Effector memory CD4-positive, alpha-beta T cell (primary cell): ENCODE results near the gene GGNBP2.

Source experiments
- DNase-seq, 3 donors: peaks; one replicate each; pipeline ENCODE4 v3.0.0-alpha.2; 2020
- H3K27ac ChIP-seq: 2 replicates; pipeline ENCODE4 v1.7.0; 2013; ENCODE audit warnings: mild to moderate bottlenecking, low read length, moderate library complexity; ENCODE audit not compliant: insufficient read depth, poor library complexity, severe bottlenecking
- H3K27me3 ChIP-seq: replicated peaks from 2 replicates; pipeline ENCODE4 v1.7.0; 2013; ENCODE audit warnings: mild to moderate bottlenecking, low read length; ENCODE audit not compliant: insufficient read depth, control insufficient read depth, poor library complexity, severe bottlenecking
- H3K36me3 ChIP-seq: 2 replicates; pipeline ENCODE4 v1.7.0; 2013; ENCODE audit warnings: mild to moderate bottlenecking, low read length, moderate library complexity; ENCODE audit not compliant: control insufficient read depth, insufficient read depth
- H3K4me1 ChIP-seq: 2 replicates; pipeline ENCODE4 v1.7.0; 2013; ENCODE audit warnings: low read length, mild to moderate bottlenecking; ENCODE audit not compliant: control insufficient read depth, insufficient read depth, poor library complexity, severe bottlenecking
- H3K4me3 ChIP-seq: 2 replicates; pipeline ENCODE4 v1.7.0; 2013; ENCODE audit warnings: low read length, low read depth, mild to moderate bottlenecking; ENCODE audit not compliant: insufficient read depth, poor library complexity, severe bottlenecking
- H3K9me3 ChIP-seq: 2 replicates; pipeline ENCODE4 v1.7.0; 2013; ENCODE audit warnings: mild to moderate bottlenecking, low read length, moderate library complexity; ENCODE audit not compliant: control insufficient read depth
- total RNA-seq, 3 donors: gene quantifications; one replicate each; lab custom pipeline; 2026; lab: John Stamatoyannopoulos, UW

GGNBP2 gene, protein sequence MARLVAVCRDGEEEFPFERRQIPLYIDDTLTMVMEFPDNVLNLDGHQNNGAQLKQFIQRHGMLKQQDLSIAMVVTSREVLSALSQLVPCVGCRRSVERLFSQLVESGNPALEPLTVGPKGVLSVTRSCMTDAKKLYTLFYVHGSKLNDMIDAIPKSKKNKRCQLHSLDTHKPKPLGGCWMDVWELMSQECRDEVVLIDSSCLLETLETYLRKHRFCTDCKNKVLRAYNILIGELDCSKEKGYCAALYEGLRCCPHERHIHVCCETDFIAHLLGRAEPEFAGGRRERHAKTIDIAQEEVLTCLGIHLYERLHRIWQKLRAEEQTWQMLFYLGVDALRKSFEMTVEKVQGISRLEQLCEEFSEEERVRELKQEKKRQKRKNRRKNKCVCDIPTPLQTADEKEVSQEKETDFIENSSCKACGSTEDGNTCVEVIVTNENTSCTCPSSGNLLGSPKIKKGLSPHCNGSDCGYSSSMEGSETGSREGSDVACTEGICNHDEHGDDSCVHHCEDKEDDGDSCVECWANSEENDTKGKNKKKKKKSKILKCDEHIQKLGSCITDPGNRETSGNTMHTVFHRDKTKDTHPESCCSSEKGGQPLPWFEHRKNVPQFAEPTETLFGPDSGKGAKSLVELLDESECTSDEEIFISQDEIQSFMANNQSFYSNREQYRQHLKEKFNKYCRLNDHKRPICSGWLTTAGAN
- total RNA-seq = 147 to 164 (median 154) reads per million in 3 donors

DNA sequence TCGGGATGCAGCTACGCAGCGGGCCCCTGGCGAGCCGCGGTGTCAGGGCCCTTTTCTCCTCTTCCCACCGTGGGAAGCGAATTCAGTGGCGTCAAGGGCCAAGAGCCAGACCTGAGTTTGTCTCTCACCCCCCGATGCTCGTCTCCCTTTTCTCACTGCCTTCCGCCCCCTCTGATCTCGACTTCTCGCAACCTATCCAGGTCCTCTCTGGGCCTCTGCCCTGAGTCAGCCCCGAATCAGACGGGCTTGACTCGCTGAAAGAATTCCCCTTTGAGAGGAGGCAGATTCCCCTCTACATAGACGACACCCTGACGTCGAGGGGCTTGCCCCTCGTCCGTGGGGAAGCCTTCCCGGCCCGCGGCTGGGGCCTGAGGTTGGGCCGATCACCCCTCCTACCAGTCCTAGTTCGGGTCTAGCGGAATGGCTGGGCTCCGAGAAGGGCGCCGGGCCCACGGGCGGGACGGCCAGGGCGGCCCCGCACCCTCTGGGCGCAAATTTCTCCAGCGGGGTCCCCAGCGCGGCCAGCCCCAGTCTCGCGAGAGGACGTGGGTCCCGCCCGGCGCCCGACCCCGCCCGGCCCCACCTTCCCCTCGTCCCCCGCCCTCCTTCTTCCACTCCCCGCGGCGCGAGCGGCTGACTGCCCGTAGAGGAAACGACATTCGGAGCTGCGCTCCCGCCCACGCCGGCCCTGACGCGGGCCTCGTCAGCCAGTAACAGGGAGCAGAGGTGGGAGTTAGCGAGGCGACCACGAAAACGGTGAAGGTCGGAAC lies at the start of gene GGNBP2:
GGNBP2 (plus strand) TSS at position 613 of the 770 bp plus-strand sequence. CDS start 806 bp downstream, outside the sequence.
- peaks cover 22% of the 10 kb centered on the region for H3K4me1 ChIP-seq
- DNase-seq = peak; percentile 77 to 91 (median 88)
- H3K27me3 ChIP-seq = no peaks in the 10 kb centered on the region
- H3K36me3 ChIP-seq = no peaks in the 10 kb centered on the region
- peak within 1 kb of the TSS; percentile 98 for H3K27ac ChIP-seq
- no peaks in the 10 kb centered on the region for H3K9me3 ChIP-seq
- H3K4me3 ChIP-seq = peak within 1 kb of the TSS; percentile 91

DNA sequence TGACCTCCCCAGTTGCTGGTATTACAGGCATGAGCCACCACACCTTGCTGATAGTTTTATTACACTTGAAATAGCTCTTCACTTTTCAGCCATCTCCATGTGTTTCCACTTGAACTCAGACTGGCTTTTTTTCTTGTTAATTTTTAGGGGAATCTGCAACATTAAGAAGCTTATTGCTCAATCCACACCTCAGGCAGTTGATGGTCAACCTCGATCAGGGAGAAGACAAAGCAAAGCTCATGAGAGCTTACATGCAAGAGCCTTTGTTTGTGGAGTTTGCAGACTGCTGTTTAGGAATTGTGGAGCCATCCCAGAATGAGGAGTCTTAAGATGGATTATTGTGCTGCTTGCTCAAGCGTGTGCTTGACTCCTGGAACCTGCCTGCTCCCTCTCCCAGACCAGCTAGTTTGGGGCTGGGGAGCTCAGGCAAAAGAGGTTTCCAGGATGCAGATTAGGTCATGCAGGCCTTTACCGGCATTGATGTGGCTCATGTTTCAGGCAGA lies 49.6 kb upstream of the GGNBP2 start:
- H3K36me3 ChIP-seq = peaks cover 65% of the 10 kb centered on the region
- H3K27ac ChIP-seq = no peak overlapping the region
- H3K4me3 ChIP-seq = no peak overlapping the region
- no peak for DNase-seq
- H3K4me1 ChIP-seq = no peaks in the 10 kb centered on the region
- no peaks in the 10 kb centered on the region for H3K9me3 ChIP-seq
- no peaks in the 10 kb centered on the region for H3K27me3 ChIP-seq

DNA sequence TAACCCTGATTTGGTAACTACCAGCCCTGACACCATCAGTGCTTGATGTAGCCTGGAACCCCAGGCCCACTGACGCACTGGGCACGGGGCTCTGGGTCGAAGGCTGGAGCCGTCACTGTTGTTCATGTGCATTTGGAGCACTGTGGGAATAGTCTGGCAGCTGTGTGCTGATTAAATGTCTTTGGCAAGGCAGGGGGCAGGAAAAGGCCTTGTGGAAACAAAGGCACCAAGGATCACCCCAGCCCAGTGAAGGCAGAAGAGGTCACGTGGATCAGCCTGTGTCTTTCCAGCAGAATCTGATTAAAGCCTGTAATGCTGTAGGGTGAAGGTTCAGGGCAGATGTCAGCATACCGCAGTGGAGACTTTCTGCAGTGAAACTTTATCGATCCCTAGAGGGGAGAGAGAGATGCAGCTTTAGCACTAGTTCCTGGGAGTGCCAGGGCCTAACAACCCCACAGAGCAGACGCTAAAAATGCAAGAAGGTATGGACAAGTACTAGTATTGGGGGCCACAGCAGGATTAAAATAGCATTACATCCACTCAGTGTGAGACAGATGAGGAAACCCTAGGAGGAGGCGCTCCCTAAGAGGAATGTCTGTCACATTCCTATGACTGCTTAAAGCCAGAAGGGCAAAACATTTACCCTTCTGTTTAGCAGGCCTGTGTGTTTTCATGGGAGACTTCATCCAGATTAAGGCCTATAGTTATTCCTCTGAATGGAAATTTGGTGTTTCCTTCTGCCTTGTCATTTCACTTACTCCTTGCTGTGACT lies 48.5 kb upstream of the GGNBP2 start:
- Histone ChIP-seq H3K4me1 (no peaks in the 10 kb centered on the region), H3K9me3 (no peaks in the 10 kb centered on the region), H3K27me3 (no peaks in the 10 kb centered on the region), H3K36me3 (peaks cover 65% of the 10 kb centered on the region), H3K27ac (no peak overlapping the region), H3K4me3 (no peak overlapping the region)
- no peak for DNase-seq

DNA sequence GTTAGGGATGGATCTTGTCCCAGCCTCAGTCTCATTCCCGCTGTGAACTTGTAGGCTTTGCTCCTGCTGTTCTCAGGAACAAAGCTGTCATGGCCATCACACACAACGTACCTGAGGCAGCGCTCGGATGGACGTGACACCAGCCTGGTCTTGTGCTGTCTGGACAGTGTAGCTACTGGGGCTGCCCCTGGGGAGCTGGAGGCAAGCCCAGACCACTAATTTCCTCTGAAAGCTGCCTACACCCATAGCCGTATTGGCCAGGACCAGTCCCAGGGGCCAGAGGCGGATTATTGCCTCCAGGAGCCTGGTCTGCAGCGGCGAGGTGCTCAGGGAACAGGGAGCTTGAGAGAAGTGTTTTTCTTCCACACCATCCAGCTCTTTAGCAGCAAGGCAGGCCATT lies 46.6 kb upstream of the GGNBP2 start:
- H3K27me3 ChIP-seq = no peaks in the 10 kb centered on the region
- no peak overlapping the region for H3K27ac ChIP-seq
- no peak overlapping the region for H3K4me3 ChIP-seq
- no peaks in the 10 kb centered on the region for H3K4me1 ChIP-seq
- H3K36me3 ChIP-seq = peaks cover 50% of the 10 kb centered on the region
- DNase-seq = no peak
- no peaks in the 10 kb centered on the region for H3K9me3 ChIP-seq

DNA sequence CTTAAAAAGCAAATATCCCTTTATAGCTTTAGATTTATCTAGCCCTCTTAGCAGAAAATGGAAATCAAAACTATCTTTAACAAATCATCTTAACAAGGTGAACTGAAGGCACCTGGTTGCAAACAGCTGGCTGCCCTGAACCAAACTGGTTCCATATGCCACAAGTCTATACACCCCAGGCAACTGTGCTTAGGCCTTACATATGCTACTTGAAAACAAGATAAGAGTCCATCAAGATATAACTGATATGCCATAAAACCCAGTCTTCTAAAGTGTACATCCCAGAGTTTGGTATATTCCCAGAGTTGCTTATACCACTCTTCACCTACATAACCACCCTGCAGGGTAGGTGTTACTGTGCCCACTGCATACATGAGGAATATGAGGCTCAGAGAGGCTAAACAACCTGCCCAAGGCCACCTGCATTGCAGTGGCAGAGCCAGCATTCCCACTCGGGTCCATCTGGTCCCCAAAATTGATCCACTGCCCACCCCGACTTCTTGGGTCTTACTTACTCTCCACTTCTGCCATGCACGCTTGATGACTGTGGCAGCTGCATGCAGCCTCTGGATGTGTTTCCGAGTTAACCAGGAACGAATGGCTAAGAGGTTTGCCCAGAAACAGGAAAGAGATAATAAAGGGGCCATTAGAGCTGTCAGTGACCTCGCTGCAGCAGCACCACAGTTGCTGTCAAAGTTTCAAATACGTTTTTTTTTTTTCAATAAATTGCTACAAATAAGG lies 46.0 kb upstream of the GGNBP2 start:
- H3K9me3 ChIP-seq = no peaks in the 10 kb centered on the region
- no peak for DNase-seq
- peaks cover 45% of the 10 kb centered on the region for H3K36me3 ChIP-seq
- H3K4me3 ChIP-seq = no peak overlapping the region
- H3K27ac ChIP-seq = no peak overlapping the region
- no peaks in the 10 kb centered on the region for H3K4me1 ChIP-seq
- H3K27me3 ChIP-seq = no peaks in the 10 kb centered on the region

DNA sequence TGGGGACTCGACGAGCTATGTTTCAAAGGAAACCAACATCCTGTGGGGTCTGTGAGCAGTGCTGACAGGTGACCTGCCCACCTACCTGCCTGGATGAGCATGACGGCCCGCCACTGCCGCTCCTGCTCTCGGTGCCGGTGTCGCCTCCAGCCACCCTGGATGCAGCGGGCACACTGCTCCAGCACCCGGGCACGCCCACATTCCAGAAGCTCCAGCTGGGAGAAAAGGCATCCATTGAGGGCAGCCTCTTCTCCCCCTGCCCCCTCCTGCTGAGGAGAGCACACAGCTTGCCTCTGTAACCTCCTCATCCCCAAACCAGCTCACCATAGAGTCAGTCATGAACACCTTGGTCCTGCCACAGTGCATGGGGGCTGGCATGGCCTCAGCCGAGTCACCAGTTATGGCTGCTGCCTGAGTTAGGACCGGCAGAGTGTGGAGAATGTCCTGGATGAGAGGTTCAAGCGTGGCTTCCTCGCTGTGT lies 43.9 kb upstream of the GGNBP2 start:
- Histone ChIP-seq H3K27ac (no peak overlapping the region), H3K4me1 (no peaks in the 10 kb centered on the region), H3K36me3 (peaks cover 27% of the 10 kb centered on the region), H3K27me3 (no peaks in the 10 kb centered on the region), H3K4me3 (no peak overlapping the region), H3K9me3 (no peaks in the 10 kb centered on the region)
- DNase-seq = no peak

DNA sequence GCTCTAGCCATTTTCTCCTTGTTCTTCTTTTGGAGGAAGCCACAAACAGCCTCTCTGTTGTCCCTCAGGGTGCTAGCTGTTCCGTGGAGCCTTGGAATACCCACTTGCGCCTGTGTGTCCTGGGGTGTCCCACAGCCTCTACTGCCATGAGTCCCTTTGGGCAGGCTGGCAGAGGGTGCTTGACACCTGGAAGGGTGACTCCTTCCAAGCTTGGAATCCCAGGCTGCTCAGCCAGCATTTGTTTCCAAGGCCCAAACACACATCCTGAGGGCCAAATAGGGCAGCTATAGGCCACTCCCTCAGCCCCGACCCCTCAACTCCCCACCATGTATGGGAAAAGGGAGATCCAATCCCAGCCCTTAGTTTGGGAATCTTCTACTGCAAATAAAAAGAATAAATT lies 43.4 kb upstream of the GGNBP2 start:
- Histone ChIP-seq H3K4me3 (no peak overlapping the region), H3K27me3 (no peaks in the 10 kb centered on the region), H3K4me1 (no peaks in the 10 kb centered on the region), H3K27ac (no peak overlapping the region), H3K9me3 (no peaks in the 10 kb centered on the region), H3K36me3 (peaks cover 22% of the 10 kb centered on the region)
- no peak for DNase-seq

DNA sequence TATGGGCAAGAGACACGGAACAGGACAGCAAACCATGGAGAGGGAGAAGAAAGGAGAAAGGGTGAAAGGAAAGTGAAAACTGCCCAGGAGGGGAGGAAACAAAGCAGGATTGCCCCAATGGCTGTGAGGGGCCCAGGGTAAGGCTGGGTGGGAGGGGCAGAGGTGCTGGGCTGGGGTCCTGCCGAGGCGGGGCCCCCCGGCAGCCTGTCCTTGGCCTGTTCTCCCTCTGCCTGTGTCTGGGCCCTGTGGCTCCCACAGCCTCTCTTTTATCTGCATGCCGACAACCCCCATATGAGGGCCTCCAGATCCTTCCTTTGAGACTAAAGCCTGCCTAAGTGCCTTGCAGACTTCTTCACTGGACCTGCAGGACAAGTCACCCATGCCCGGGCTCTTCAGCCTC lies 42.8 kb upstream of the GGNBP2 start:
- Histone ChIP-seq H3K36me3 (peaks cover 22% of the 10 kb centered on the region), H3K27ac (no peak overlapping the region), H3K4me1 (no peaks in the 10 kb centered on the region), H3K4me3 (no peak overlapping the region), H3K27me3 (no peaks in the 10 kb centered on the region), H3K9me3 (no peaks in the 10 kb centered on the region)
- DNase-seq = no peak
